Progenitor cell of endocrine pancreas (in vitro differentiated cells): ENCODE results near the gene HOXC11. TPM values are rescaled to one million over a fixed set of nuclear protein-coding genes. Genes with fewer than 3 reads are reported as not detected.

ENCODE experiments used
- DNase-seq: peaks from one replicate; pipeline ENCODE4 v3.0.0; 2021; ENCODE audit warnings: low spot score; ENCODE audit not compliant: unreplicated experiment
- H3K27ac Mint-ChIP-seq: 2 replicates; pipeline ENCODE4 v1.8.0; 2021; ENCODE audit warnings: mild to moderate bottlenecking, moderate library complexity, mixed read lengths
- H3K27me3 Mint-ChIP-seq: 2 replicates; pipeline ENCODE4 v1.8.0; 2021; ENCODE audit warnings: mixed read lengths
- H3K36me3 Mint-ChIP-seq: 2 replicates; pipeline ENCODE4 v1.8.0; 2022; ENCODE audit warnings: mixed read lengths; ENCODE audit not compliant: insufficient read depth
- H3K4me1 Mint-ChIP-seq: 2 replicates; pipeline ENCODE4 v1.8.0; 2021; ENCODE audit warnings: low read depth, mixed read lengths
- H3K4me3 Mint-ChIP-seq: 2 replicates; pipeline ENCODE4 v1.8.0; 2021; ENCODE audit warnings: low read depth, mild to moderate bottlenecking, moderate library complexity, mixed read lengths
- H3K9me3 Mint-ChIP-seq: 2 replicates; pipeline ENCODE4 v1.8.0; 2021; ENCODE audit warnings: low read depth, mixed read lengths
- CTCF ChIP-seq: fragments of 200-600 bp; sonication (generic); IDR thresholded peaks from one replicate; pipeline ENCODE4 v1.5.0; 2021; ENCODE audit warnings: antibody characterized with exemption, mild to moderate bottlenecking; ENCODE audit not compliant: unreplicated experiment
- total RNA-seq: library from RNA; stranded (reverse); gene quantifications from 2 replicates; pipeline ENCODE4 v1.2.1, GENCODE V29; 2021

The HOXC11 gene
- total RNA-seq, 1 donor from 2014 or later, result not detected

- Mint-ChIP-seq H3K27ac (no peak overlapping the region), H3K4me1 (no peaks in the 10 kb centered on the region), H3K36me3 (no peaks in the 10 kb centered on the region), H3K9me3 (no peaks in the 10 kb centered on the region), H3K4me3 (no peak overlapping the region), H3K27me3 (peaks cover 97% of the 10 kb centered on the region)
- no peak for TF ChIP-seq CTCF
- DNase-seq, result no peak
These were observed 15.9 kb upstream of the HOXC11 start for GRCh38 chr12:53956914-53957536.

- H3K27ac Mint-ChIP-seq, result no peak overlapping the region
- peaks cover 96% of the 10 kb centered on the region for H3K27me3 Mint-ChIP-seq
- H3K4me3 Mint-ChIP-seq, result no peak overlapping the region
- TF ChIP-seq CTCF, result no peak
- H3K4me1 Mint-ChIP-seq, result no peaks in the 10 kb centered on the region
- no peaks in the 10 kb centered on the region for H3K36me3 Mint-ChIP-seq
- H3K9me3 Mint-ChIP-seq, result no peaks in the 10 kb centered on the region
- DNase-seq, result no peak
These were observed 14.8 kb upstream of the HOXC11 start for GRCh38 chr12:53958128-53958527.

GRCh38 chr12:53959314-53959713, 13.6 kb upstream of the HOXC11 start:
- Mint-ChIP-seq H3K27ac (no peak overlapping the region), H3K4me1 (no peaks in the 10 kb centered on the region), H3K4me3 (no peak overlapping the region), H3K27me3 (peaks cover 96% of the 10 kb centered on the region), H3K36me3 (no peaks in the 10 kb centered on the region), H3K9me3 (no peaks in the 10 kb centered on the region)
- TF ChIP-seq CTCF, result no peak
- DNase-seq, result no peak

DNA sequence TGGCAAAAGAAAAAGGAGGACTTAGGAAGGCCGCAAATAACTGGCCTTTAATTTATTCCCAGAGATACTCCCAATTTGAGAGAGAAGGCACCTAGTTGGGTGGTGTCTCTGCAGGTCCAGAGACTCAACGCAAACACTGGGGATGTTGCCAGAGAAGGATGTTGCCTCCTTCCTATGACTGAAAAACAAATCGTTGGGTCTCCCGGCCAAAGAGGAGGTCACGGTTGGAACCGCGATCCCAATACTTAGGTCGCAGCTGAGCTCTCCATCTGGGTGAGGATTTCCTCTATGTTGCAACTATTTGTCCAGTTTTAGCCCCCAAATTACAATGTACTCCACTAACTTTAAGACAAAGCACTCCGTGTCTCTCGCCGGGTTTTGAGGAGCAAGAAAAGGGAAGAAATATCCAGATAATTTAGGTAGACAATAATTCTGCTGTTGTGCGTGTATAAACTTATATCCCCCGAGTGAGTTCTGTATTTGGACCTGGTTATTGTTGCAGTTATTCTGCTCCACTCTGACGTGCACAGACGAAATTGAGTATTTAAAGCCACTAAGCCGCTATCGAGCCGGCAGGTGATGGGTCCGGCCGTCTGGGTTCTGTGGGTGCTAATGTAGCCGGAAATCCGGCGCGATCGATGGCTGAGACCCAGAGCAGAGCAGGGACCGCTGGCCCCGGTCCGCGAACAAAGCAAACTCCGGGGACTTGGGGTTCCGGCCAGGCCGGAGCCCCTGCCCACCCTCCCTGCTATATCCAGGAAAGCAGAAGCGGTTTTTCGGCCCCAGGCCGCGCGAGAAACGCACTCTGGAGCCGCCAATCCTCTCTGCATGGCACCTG, 12.5 kb upstream of the HOXC11 start:
- no peak for TF ChIP-seq CTCF
- no peak for DNase-seq
- Mint-ChIP-seq H3K27me3 (peaks cover 98% of the 10 kb centered on the region), H3K27ac (no peak overlapping the region), H3K4me3 (no peak overlapping the region), H3K9me3 (no peaks in the 10 kb centered on the region), H3K4me1 (no peaks in the 10 kb centered on the region), H3K36me3 (no peaks in the 10 kb centered on the region)

GRCh38 chr12:53961025-53961761, 11.7 kb upstream of the HOXC11 start:
- Mint-ChIP-seq H3K27me3 (peaks cover 98% of the 10 kb centered on the region), H3K4me3 (no peak overlapping the region), H3K27ac (no peak overlapping the region), H3K4me1 (no peaks in the 10 kb centered on the region), H3K36me3 (no peaks in the 10 kb centered on the region), H3K9me3 (no peaks in the 10 kb centered on the region)
- peak; percentile 46 for DNase-seq
- peak; percentile 45 for TF ChIP-seq CTCF
